Stimulated activated naive B cell treated with anti-CD40 and anti-IgM and Interleukin-4, amounts not matched to agents 10 μg/mL and 1 μg/mL and 100 μg/mL, for 72 hours (primary cell): ENCODE data around the gene C2orf78.

Source experiments
- ATAC-seq, 2 donors: fragments of 150-1000 bp; cut with Tn5 transposase; replicated peaks; 2 replicates each; pipeline ENCODE4 v1.10.0; 2021; ENCODE audit warnings: moderate library complexity in 1 of 2
- DNase-seq: peaks from one replicate; pipeline ENCODE4 v3.0.0; 2021
- H3K27ac Mint-ChIP-seq: one replicate; pipeline ENCODE4 v1.8.0; 2022; ENCODE audit warnings: mild to moderate bottlenecking, mixed read lengths
- H3K27me3 Mint-ChIP-seq, 2 donors: one replicate each; pipeline ENCODE4 v1.8.0; 2022; ENCODE audit warnings: mixed read lengths in 2 of 2
- H3K36me3 Mint-ChIP-seq, 2 donors: one replicate each; pipeline ENCODE4 v1.8.0; 2022; ENCODE audit warnings: mixed read lengths in 2 of 2, mild to moderate bottlenecking in 1 of 2
- H3K4me1 Mint-ChIP-seq, 2 donors: one replicate each; pipeline ENCODE4 v1.8.0; 2022; ENCODE audit warnings: mixed read lengths in 2 of 2, mild to moderate bottlenecking in 1 of 2
- H3K4me3 Mint-ChIP-seq, 2 donors: one replicate each; pipeline ENCODE4 v1.8.0; 2022; ENCODE audit warnings: mild to moderate bottlenecking in 2 of 2, mixed read lengths in 2 of 2, moderate library complexity in 1 of 2
- H3K9me3 Mint-ChIP-seq, 2 donors: one replicate each; pipeline ENCODE4 v1.8.0; 2022; ENCODE audit warnings: mixed read lengths in 2 of 2, mild to moderate bottlenecking in 1 of 2

Gene C2orf78

GRCh38 chr2:73837847-73838585 is 54.0 kb downstream of the C2orf78 start:
- H3K4me1 Mint-ChIP-seq = peaks cover 9 to 15% of the 10 kb centered on the region in 2 donors
- no peak overlapping the region for H3K27ac Mint-ChIP-seq
- no peak overlapping the region for H3K4me3 Mint-ChIP-seq
- H3K36me3 Mint-ChIP-seq = peaks cover 24 to 28% of the 10 kb centered on the region in 2 donors
- H3K9me3 Mint-ChIP-seq = no peaks in the 10 kb centered on the region
- DNase-seq (no peak), ATAC-seq (no peak)
- no peaks in the 10 kb centered on the region for H3K27me3 Mint-ChIP-seq

- Mint-ChIP-seq H3K9me3 (no peaks in the 10 kb centered on the region), H3K4me1 (peaks cover 9 to 15% of the 10 kb centered on the region in 2 donors), H3K4me3 (no peak overlapping the region), H3K36me3 (peaks cover 24 to 26% of the 10 kb centered on the region in 2 donors), H3K27ac (no peak overlapping the region), H3K27me3 (no peaks in the 10 kb centered on the region)
- DNase-seq (no peak), ATAC-seq (no peak)
Observed at GRCh38 chr2:73838889-73839534, 55.0 kb downstream of the C2orf78 start.

DNA sequence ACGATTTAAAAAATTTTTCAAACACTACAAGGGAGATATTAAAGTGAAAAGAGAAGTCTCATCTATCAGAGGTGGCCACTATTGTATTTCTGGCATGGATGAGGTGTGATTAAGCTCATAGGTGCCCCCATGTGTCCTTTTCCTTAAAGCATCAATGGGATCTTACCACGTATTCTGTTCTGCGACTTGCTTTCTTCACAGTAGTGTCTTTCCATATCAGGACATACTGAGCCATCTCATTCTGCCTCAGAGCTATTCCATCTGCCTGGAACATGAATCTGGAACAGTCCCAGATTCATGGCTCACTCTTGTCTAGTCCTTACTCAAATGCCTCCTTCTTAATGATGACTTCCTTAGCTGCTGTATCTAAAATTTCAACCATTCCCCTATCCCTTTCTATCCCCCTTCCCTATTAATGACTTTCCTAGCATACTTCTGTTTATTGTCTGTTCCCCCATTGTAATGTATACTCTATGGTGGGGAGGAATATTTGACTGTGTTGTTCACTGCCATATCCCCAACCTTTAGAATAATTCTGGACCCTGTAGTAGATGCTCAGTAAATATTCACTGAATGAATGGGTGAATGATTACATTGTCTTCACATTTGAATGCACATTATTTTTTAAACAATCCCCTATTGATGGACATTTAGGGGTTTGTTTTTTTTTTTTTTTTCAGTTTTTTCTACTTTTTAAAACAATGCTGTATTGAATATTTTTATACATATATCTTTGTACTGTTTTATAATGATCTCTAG is 55.8 kb downstream of the C2orf78 start:
- Mint-ChIP-seq H3K9me3 (no peaks in the 10 kb centered on the region), H3K36me3 (peaks cover 25 to 29% of the 10 kb centered on the region in 2 donors), H3K4me1 (peaks cover 6 to 15% of the 10 kb centered on the region in 2 donors), H3K27ac (no peak overlapping the region), H3K4me3 (no peak overlapping the region), H3K27me3 (no peaks in the 10 kb centered on the region)
- DNase-seq (no peak), ATAC-seq (no peak)

DNA sequence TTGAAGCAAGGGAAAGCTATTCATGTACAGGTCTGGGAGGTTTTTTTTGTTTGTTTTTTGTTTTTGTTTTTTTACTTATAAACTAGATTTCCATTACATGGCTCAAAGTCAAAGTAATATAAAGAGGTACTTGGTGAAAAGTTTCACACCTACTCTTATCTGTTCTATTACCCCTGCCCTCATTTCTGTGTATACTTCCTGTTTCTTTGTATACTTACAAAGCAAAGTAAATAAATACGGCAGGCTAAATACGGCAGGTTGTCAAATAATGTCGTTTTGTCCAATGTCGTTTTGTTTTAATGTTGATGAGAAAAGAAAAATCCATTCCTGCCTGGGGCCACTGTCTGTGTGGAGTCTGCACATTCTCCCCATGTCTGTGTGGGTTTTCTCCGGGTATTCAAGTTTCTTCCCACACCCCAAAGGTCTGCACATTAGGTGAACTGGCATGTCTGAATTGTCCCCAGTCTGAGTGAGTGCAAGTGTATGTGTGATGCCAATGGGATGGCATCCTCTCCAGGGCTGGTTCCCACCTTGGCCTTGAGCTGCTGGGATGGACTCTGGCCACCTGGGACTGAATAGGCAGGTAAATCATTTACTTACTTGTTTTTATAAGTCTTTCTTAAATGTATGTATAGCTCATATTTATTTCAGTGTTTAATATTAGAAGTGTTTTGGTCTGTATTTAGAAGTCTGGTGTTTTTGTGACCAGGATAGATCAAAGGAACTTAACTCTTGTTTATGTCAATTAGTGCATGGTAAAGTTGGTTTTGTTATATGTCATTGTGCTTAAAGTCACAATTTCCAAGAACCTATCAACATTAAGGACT is 58.1 kb downstream of the C2orf78 start:
- ATAC-seq (no peak), DNase-seq (no peak)
- H3K27ac Mint-ChIP-seq = no peak overlapping the region
- H3K27me3 Mint-ChIP-seq = no peaks in the 10 kb centered on the region
- peaks cover 6 to 10% of the 10 kb centered on the region in 2 donors for H3K4me1 Mint-ChIP-seq
- H3K9me3 Mint-ChIP-seq = no peaks in the 10 kb centered on the region
- H3K36me3 Mint-ChIP-seq = peaks cover 25 to 39% of the 10 kb centered on the region in 2 donors
- no peak overlapping the region for H3K4me3 Mint-ChIP-seq

DNA sequence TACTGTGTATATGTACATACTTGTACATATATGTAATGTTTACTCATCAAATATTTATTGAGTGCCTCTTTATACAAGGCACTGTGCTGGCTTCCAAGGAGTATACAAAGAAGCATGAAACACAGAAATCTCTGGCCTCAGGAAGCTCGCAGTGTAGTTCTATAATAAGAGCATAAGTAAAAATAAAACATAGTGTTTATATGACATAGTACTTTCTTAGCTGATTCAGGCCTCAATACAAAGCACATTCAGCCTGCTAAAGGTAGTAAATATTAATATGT is 58.7 kb downstream of the C2orf78 start:
- peaks cover 6 to 8% of the 10 kb centered on the region in 2 donors for H3K4me1 Mint-ChIP-seq
- H3K36me3 Mint-ChIP-seq = peaks cover 27 to 39% of the 10 kb centered on the region in 2 donors
- H3K27me3 Mint-ChIP-seq = no peaks in the 10 kb centered on the region
- ATAC-seq (no peak), DNase-seq (no peak)
- no peak overlapping the region for H3K4me3 Mint-ChIP-seq
- H3K27ac Mint-ChIP-seq = no peak overlapping the region
- no peaks in the 10 kb centered on the region for H3K9me3 Mint-ChIP-seq

DNA sequence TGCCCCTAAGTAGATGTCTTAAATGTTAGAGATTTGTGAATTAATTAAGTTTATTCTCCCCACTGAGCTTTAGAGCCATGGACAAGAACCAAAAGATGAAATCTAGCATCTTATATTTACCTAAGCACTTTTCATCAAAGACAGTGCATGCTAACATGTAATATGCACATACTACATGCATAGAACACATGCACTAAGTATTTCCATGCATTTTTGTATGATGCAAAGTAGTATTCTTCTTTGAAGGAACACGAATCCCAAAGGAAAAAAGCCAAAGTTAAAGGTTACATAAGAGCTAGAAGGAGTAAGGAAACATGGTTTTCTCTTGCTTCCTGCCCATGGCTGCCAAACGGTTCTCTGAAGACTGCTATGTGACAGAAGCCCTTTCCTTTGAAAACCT is 60.1 kb downstream of the C2orf78 start:
- no peaks in the 10 kb centered on the region for H3K27me3 Mint-ChIP-seq
- no peak overlapping the region for H3K4me3 Mint-ChIP-seq
- H3K9me3 Mint-ChIP-seq = no peaks in the 10 kb centered on the region
- H3K4me1 Mint-ChIP-seq = no peaks in the 10 kb centered on the region
- no peak overlapping the region for H3K27ac Mint-ChIP-seq
- ATAC-seq (no peak), DNase-seq (no peak)
- H3K36me3 Mint-ChIP-seq = peaks cover 28 to 39% of the 10 kb centered on the region in 2 donors

GRCh38 chr2:73850009-73850408 is 66.0 kb downstream of the C2orf78 start:
- peaks cover 28 to 42% of the 10 kb centered on the region in 2 donors for H3K36me3 Mint-ChIP-seq
- no peak overlapping the region for H3K27ac Mint-ChIP-seq
- no peaks in the 10 kb centered on the region for H3K9me3 Mint-ChIP-seq
- peaks cover 0 to 4% of the 10 kb centered on the region in 2 donors for H3K4me1 Mint-ChIP-seq
- no peaks in the 10 kb centered on the region for H3K27me3 Mint-ChIP-seq
- ATAC-seq = no peak
- H3K4me3 Mint-ChIP-seq = no peak overlapping the region
- DNase-seq = no peak

- Mint-ChIP-seq H3K4me1 (peaks cover 1 to 4% of the 10 kb centered on the region in 2 donors), H3K36me3 (peaks cover 40 to 48% of the 10 kb centered on the region in 2 donors), H3K27me3 (no peaks in the 10 kb centered on the region), H3K4me3 (no peak overlapping the region), H3K9me3 (no peaks in the 10 kb centered on the region), H3K27ac (no peak overlapping the region)
- DNase-seq (no peak), ATAC-seq (peak in 1 of 2 donors; percentile 51)
Observed at GRCh38 chr2:73851274-73851673, 67.3 kb downstream of the C2orf78 start.

DNA sequence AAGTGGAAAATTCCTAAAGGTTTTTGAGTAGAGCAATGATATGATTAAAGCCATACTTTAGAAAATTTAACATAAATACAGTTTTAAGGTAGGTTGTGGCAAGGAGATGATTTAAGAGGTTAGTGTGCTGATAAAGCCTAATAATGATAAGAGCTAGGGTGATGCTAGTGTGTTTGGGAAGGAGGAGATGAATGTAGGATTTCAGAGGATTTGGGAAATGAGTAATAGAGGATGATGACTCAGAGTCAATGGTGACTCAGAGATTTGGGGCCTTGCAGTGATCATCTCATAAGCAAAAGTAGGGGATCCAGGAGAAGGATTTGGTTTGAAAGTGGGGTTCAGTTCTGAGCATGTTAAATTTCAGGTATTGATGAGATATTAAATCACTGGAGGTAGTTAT is 68.0 kb downstream of the C2orf78 start:
- DNase-seq = no peak

DNA sequence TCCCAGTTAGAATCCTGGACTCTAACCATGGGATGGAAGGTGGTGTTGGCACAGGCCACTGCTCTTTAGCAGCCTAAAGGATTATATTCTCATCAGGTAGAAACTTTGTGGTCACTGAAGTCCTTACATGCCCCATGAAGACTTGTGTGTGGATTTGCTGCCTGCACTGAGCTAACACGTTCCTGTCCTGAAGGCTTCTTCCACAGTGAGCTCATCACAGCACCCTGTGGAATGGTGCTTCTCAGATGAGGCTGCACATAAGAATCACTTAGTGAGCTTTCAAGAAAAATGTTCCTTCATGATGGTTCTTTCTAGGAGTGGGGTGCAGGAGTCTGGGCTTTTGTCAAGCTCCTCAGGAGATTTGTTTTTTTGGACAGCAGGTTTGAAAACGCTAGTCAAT is 71.5 kb downstream of the C2orf78 start:
- no peaks in the 10 kb centered on the region for H3K9me3 Mint-ChIP-seq
- no peak overlapping the region for H3K27ac Mint-ChIP-seq
- no peak overlapping the region for H3K4me3 Mint-ChIP-seq
- no peak for DNase-seq
- H3K27me3 Mint-ChIP-seq = no peaks in the 10 kb centered on the region
- H3K36me3 Mint-ChIP-seq = peaks cover 48 to 59% of the 10 kb centered on the region in 2 donors
- H3K4me1 Mint-ChIP-seq = peaks cover 2 to 10% of the 10 kb centered on the region in 2 donors
- ATAC-seq = no peak

More for the DNA sequence above, 68.0 kb downstream of the C2orf78 start:
- Mint-ChIP-seq H3K9me3 (no peaks in the 10 kb centered on the region), H3K4me3 (no peak overlapping the region), H3K27ac (no peak overlapping the region), H3K36me3 (peaks cover 42 to 48% of the 10 kb centered on the region in 2 donors), H3K27me3 (no peaks in the 10 kb centered on the region), H3K4me1 (peaks cover 2 to 6% of the 10 kb centered on the region in 2 donors)
- no peak for ATAC-seq

GRCh38 chr2:73856214-73856613 is 72.2 kb downstream of the C2orf78 start:
- no peak for ATAC-seq
- Mint-ChIP-seq H3K9me3 (no peaks in the 10 kb centered on the region), H3K27ac (no peak overlapping the region), H3K27me3 (no peaks in the 10 kb centered on the region), H3K36me3 (peaks cover 50 to 60% of the 10 kb centered on the region in 2 donors), H3K4me1 (peaks cover 2 to 9% of the 10 kb centered on the region in 2 donors), H3K4me3 (no peak overlapping the region)
- DNase-seq = no peak

GRCh38 chr2:73859721-73860586 is 76.0 kb downstream of the C2orf78 start:
- H3K9me3 Mint-ChIP-seq = no peaks in the 10 kb centered on the region
- H3K4me1 Mint-ChIP-seq = peaks cover 2 to 5% of the 10 kb centered on the region in 2 donors
- peak; percentile 65 to 80 for ATAC-seq
- no peaks in the 10 kb centered on the region for H3K27me3 Mint-ChIP-seq
- no peak for DNase-seq
- peaks cover 60 to 80% of the 10 kb centered on the region in 2 donors for H3K36me3 Mint-ChIP-seq
- H3K27ac Mint-ChIP-seq = no peak overlapping the region
- H3K4me3 Mint-ChIP-seq = no peak overlapping the region

GRCh38 chr2:73862987-73863386 is 79.0 kb downstream of the C2orf78 start:
- H3K4me3 Mint-ChIP-seq = no peak overlapping the region
- ATAC-seq (no peak), DNase-seq (no peak)
- H3K27ac Mint-ChIP-seq = no peak overlapping the region
- H3K36me3 Mint-ChIP-seq = peaks cover 44 to 67% of the 10 kb centered on the region in 2 donors
- H3K9me3 Mint-ChIP-seq = no peaks in the 10 kb centered on the region
- H3K4me1 Mint-ChIP-seq = no peaks in the 10 kb centered on the region
- no peaks in the 10 kb centered on the region for H3K27me3 Mint-ChIP-seq
